GM12801 (cell line): ENCODE measurements around the gene RAB3GAP2.

Source experiments
- TF ChIP-seq, protein P1 (sequence below): IDR thresholded peaks from one replicate; pipeline ENCODE4 v1.5.1; 2011; ENCODE audit warnings: control low read depth; ENCODE audit not compliant: insufficient read length; ENCODE audit errors: extremely low read depth

The RAB3GAP2 gene

DNA sequence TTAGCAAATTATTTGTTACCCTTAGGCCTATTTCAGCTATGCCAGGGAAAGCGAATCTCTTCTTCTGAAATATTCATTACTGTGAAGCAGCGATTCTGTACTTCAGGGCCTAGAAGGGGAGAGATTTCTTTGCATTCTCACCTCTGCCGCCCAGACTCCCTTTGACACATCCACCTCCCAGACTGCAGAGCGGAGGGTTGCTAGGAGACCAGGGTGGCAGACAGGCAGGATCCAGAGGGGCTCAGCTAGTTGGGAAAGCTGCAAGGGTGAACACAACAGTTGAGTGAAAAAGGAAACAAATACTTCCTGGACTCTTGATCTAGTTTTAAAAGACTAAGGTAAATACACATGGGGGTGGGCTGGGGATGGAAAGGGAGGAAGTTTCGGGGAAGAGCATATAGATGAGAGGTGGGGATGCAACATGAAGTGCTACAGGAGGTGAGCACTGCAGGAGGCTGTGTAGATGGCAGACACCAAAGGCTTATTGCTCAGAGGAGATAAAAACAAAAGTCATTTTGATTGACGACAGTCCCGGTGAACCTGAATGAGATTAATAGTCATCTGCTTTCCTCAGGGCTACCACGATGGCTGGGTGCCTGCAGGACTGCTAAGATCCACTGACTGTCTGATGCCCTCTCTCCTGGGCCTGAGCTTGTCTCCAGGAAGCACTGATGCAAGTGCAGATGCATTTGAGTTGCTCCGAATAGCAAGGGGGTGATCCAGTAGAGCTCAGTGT is 26.4 kb upstream of the RAB3GAP2 start:
- TF ChIP-seq, protein P1, sequence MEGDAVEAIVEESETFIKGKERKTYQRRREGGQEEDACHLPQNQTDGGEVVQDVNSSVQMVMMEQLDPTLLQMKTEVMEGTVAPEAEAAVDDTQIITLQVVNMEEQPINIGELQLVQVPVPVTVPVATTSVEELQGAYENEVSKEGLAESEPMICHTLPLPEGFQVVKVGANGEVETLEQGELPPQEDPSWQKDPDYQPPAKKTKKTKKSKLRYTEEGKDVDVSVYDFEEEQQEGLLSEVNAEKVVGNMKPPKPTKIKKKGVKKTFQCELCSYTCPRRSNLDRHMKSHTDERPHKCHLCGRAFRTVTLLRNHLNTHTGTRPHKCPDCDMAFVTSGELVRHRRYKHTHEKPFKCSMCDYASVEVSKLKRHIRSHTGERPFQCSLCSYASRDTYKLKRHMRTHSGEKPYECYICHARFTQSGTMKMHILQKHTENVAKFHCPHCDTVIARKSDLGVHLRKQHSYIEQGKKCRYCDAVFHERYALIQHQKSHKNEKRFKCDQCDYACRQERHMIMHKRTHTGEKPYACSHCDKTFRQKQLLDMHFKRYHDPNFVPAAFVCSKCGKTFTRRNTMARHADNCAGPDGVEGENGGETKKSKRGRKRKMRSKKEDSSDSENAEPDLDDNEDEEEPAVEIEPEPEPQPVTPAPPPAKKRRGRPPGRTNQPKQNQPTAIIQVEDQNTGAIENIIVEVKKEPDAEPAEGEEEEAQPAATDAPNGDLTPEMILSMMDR = no peak

DNA sequence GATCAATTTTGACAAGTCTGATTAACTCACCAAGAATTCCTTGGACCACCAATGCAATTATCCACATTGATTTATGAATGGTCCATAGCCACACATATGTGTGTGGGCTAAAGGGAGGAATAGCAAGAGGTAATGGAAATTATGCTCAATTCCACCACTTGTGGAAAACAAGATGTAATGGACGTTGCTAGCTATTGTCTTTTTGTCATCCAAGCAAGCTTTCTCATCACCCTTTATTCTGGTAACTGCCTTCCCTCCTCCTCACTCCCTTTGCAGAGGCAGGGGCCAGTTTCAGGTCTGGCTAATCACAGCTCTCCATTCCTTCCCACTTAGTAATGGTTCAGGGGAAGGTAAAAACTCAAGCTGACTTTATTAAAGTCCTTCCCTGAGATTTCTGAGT is 24.7 kb upstream of the RAB3GAP2 start:
- TF ChIP-seq, protein P1 = no peak

GRCh38 chr1:220294846-220295301 is 22.6 kb upstream of the RAB3GAP2 start:
- TF ChIP-seq, protein P1 = no peak

DNA sequence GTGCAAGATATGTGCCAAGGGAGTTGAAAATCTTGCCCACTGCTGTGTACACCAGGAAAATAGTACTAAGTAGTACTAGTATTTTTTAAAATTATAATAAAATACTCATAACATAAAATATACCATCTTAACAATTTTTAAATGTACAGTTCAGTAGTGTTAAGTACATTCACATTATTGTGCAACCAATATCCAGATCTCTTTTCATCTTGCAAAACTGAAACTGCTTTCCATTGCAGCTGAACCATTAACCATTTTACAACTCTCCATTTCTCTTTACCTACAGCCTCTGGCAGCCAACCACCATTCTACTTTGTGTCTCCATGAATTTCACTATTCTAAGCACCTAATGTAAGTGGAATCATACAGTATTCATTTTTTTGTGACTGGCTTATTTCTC is 19.3 kb upstream of the RAB3GAP2 start:
- TF ChIP-seq, protein P1 = no peak

GRCh38 chr1:220290140-220290761 is 18.0 kb upstream of the RAB3GAP2 start:
- TF ChIP-seq, protein P1 = no peak

DNA sequence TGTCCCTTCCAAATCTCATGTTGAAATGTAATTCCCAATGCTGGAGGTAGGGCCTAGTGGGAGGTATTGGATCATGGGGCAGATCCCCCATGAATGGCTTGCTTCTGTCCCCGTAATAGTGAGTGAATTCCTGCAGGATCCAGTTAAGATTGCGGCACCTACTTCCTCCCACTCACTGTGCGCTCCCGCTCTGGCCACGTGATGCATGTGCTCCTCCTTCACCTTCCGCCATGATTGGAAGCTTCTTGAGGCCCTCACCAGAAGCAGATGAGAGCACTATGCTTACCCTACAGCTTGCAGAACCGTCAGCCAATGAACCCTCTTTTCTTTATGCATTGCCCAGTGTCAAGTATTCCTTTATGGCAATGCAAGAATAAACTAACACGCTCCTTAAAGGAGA is 14.9 kb upstream of the RAB3GAP2 start:
- TF ChIP-seq, protein P1 = no peak

GRCh38 chr1:220283625-220284024 is 11.4 kb upstream of the RAB3GAP2 start:
- TF ChIP-seq, protein P1 = no peak
